ENCODE results near the gene ADAM10.

DNA sequence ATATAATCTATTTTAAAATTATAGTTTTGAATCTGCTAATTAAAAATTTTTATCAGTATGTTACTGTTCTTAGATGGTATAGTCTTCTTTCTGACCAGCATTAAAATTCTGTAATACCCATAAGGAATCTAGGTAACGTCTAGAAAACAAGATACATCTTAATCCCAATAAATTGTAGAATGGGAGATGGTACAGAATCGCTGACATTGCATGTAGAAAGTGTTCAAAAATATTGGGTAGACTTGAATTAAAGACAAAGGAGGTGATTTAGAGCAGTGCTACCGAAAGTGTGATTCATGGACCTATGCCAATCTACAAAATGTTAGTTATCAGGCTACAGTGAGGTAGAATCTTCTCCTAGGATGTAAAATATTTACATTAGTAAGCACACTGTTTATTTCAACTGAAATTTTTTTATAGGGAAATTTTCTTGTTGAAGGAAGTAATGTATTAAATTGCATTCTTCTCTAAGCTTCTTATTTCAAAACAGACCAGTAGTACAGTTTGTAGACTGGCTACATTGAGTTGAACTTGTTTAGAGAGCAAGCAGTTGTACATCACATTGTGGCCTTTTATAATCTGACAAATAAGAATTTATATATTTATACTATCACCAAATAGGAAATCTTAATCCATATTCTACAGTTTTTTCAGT lies 38.7 kb upstream of the ADAM10 start:
- no peak for TF ChIP-seq EZH2 (IDR thresholded peaks at IDR 0.05; ENCODE audit: borderline replicate concordance, insufficient read depth, low read depth, low read length, poor library complexity, severe bottlenecking)
- TF ChIP-seq, protein P1, sequence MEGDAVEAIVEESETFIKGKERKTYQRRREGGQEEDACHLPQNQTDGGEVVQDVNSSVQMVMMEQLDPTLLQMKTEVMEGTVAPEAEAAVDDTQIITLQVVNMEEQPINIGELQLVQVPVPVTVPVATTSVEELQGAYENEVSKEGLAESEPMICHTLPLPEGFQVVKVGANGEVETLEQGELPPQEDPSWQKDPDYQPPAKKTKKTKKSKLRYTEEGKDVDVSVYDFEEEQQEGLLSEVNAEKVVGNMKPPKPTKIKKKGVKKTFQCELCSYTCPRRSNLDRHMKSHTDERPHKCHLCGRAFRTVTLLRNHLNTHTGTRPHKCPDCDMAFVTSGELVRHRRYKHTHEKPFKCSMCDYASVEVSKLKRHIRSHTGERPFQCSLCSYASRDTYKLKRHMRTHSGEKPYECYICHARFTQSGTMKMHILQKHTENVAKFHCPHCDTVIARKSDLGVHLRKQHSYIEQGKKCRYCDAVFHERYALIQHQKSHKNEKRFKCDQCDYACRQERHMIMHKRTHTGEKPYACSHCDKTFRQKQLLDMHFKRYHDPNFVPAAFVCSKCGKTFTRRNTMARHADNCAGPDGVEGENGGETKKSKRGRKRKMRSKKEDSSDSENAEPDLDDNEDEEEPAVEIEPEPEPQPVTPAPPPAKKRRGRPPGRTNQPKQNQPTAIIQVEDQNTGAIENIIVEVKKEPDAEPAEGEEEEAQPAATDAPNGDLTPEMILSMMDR (IDR thresholded peaks at IDR 0.05), result no peak
